ENCODE data around the gene CNOT3. TPM values are rescaled to one million over a fixed set of nuclear protein-coding genes. Genes with fewer than 3 reads are reported as not detected.
"Not testable (repeated sequence)": the region's sequence is repeated elsewhere in the genome, so short reads cannot be mapped to it uniquely, and the experiment has no call there.

The CNOT3 gene
- total RNA-seq, 2 experiments from 2014 or later, result 55.1 to 58.4 TPM

- Mint-ChIP-seq H3K27ac (no peak overlapping the region), H3K9me3 (ENCODE audit: insufficient read depth) (no peaks in the 10 kb centered on the region), H3K4me3 (no peak overlapping the region), H3K27me3 (ENCODE audit: low read depth) (no peaks in the 10 kb centered on the region), H3K4me1 (ENCODE audit: low read depth) (no peaks in the 10 kb centered on the region), H3K36me3 (ENCODE audit: low read depth) (peaks cover 13% of the 10 kb centered on the region)
- CTCF ChIA-PET, result no interaction called here
- DNase-seq (no peak), ATAC-seq (no peak)
- POLR2A ChIA-PET, result no interaction called here
These were observed 41.8 kb downstream of the CNOT3 start for GRCh38 chr19:54179262-54179852.

- peak; percentile 65 for ATAC-seq
- peaks cover 13% of the 10 kb centered on the region for H3K36me3 Mint-ChIP-seq (ENCODE audit: low read depth)
- no peak for DNase-seq
- no peaks in the 10 kb centered on the region for H3K4me1 Mint-ChIP-seq (ENCODE audit: low read depth)
- H3K27me3 Mint-ChIP-seq (ENCODE audit: low read depth), result no peaks in the 10 kb centered on the region
- POLR2A ChIA-PET, result no interaction called here
- no peak overlapping the region for H3K4me3 Mint-ChIP-seq
- CTCF ChIA-PET, result no interaction called here
- H3K9me3 Mint-ChIP-seq (ENCODE audit: insufficient read depth), result no peaks in the 10 kb centered on the region
- H3K27ac Mint-ChIP-seq, result no peak overlapping the region
These were observed 42.4 kb downstream of the CNOT3 start for GRCh38 chr19:54179921-54180461.

GRCh38 chr19:54180691-54181091, 43.1 kb downstream of the CNOT3 start:
- no peak overlapping the region for H3K4me3 Mint-ChIP-seq
- CTCF ChIA-PET, result no interaction called here
- no peaks in the 10 kb centered on the region for H3K27me3 Mint-ChIP-seq (ENCODE audit: low read depth)
- DNase-seq, result no peak
- H3K4me1 Mint-ChIP-seq (ENCODE audit: low read depth), result no peaks in the 10 kb centered on the region
- peaks cover 16% of the 10 kb centered on the region for H3K36me3 Mint-ChIP-seq (ENCODE audit: low read depth)
- no peaks in the 10 kb centered on the region for H3K9me3 Mint-ChIP-seq (ENCODE audit: insufficient read depth)
- POLR2A ChIA-PET, result no interaction called here
- no peak for ATAC-seq
- no peak overlapping the region for H3K27ac Mint-ChIP-seq

- CTCF ChIA-PET; H3K27ac Mint-ChIP-seq; H3K4me3 Mint-ChIP-seq; H3K27me3 Mint-ChIP-seq (ENCODE audit: low read depth); POLR2A ChIA-PET; ATAC-seq; DNase-seq; H3K4me1 Mint-ChIP-seq (ENCODE audit: low read depth); H3K9me3 Mint-ChIP-seq (ENCODE audit: insufficient read depth): not testable (repeated sequence)
- H3K36me3 Mint-ChIP-seq (ENCODE audit: low read depth), result peaks cover 20% of the 10 kb centered on the region
These were observed 44.3 kb downstream of the CNOT3 start for GRCh38 chr19:54181894-54182293.

GRCh38 chr19:54183431-54183830, 45.9 kb downstream of the CNOT3 start:
- no peak overlapping the region for H3K4me3 Mint-ChIP-seq
- no peak overlapping the region for H3K27ac Mint-ChIP-seq
- DNase-seq (no peak), ATAC-seq (no peak)
- H3K9me3 Mint-ChIP-seq (ENCODE audit: insufficient read depth), result no peaks in the 10 kb centered on the region
- H3K36me3 Mint-ChIP-seq (ENCODE audit: low read depth), result peaks cover 22% of the 10 kb centered on the region
- ChIA-PET POLR2A (interaction anchor here (0.8 kb wide), 1 partner anchor 17 kb away, joined by 4 read pairs; no protein-coding TSS in a partner anchor), CTCF (no interaction called here)
- H3K27me3 Mint-ChIP-seq (ENCODE audit: low read depth), result no peaks in the 10 kb centered on the region
- H3K4me1 Mint-ChIP-seq (ENCODE audit: low read depth), result peaks cover 17% of the 10 kb centered on the region

- Mint-ChIP-seq H3K27me3 (ENCODE audit: low read depth) (no peaks in the 10 kb centered on the region), H3K27ac (no peak overlapping the region), H3K9me3 (ENCODE audit: insufficient read depth) (no peaks in the 10 kb centered on the region), H3K36me3 (ENCODE audit: low read depth) (peaks cover 18% of the 10 kb centered on the region), H3K4me3 (no peak overlapping the region), H3K4me1 (ENCODE audit: low read depth) (peaks cover 21% of the 10 kb centered on the region)
- no peak for ATAC-seq
- ChIA-PET CTCF (interaction anchor here (0.9 kb wide), 1 partner anchor 16 kb away, joined by 4 read pairs; no protein-coding TSS in a partner anchor), POLR2A (interaction anchor here (1.6 to 7.5 kb wide), 2 partner anchors 15 to 27 kb away, joined by 6 to 103 read pairs; partner anchors contain the start of genes LENG1 and RPS9)
- no peak for DNase-seq
These were observed 48.8 kb downstream of the CNOT3 start for GRCh38 chr19:54186351-54186750.

- ATAC-seq (no peak), DNase-seq (no peak)
- H3K9me3 Mint-ChIP-seq (ENCODE audit: insufficient read depth), result no peaks in the 10 kb centered on the region
- H3K36me3 Mint-ChIP-seq (ENCODE audit: low read depth), result peaks cover 18% of the 10 kb centered on the region
- H3K27me3 Mint-ChIP-seq (ENCODE audit: low read depth), result no peaks in the 10 kb centered on the region
- H3K4me3 Mint-ChIP-seq, result no peak overlapping the region
- H3K27ac Mint-ChIP-seq, result no peak overlapping the region
- CTCF ChIA-PET, result interaction anchor here (0.9 to 1.2 kb wide), 2 partner anchors 17 kb away, joined by 4 read pairs; no protein-coding TSS in a partner anchor
- H3K4me1 Mint-ChIP-seq (ENCODE audit: low read depth), result peaks cover 26% of the 10 kb centered on the region
- POLR2A ChIA-PET, result interaction anchor here (1.6 to 7.5 kb wide), 2 partner anchors 14 to 28 kb away, joined by 6 to 103 read pairs; partner anchors contain the start of genes LENG1 and RPS9
These were observed 49.4 kb downstream of the CNOT3 start for GRCh38 chr19:54186934-54187381.

- CTCF ChIA-PET, result interaction anchor here (1.2 to 2.8 kb wide), 10 partner anchors 11 to 202 kb away, joined by 4 to 11 read pairs (median 7); partner anchors contain the start of gene LENG1
- POLR2A ChIA-PET, result interaction anchor here (0.8 to 7.5 kb wide), 9 partner anchors 13 to 260 kb away, joined by 3 to 103 read pairs (median 4); partner anchors contain the start of genes LENG1, LENG8 and RPS9
- Mint-ChIP-seq H3K9me3 (ENCODE audit: insufficient read depth) (no peaks in the 10 kb centered on the region), H3K27ac (peak overlapping the region; percentile 98), H3K36me3 (ENCODE audit: low read depth) (peaks cover 23% of the 10 kb centered on the region), H3K4me1 (ENCODE audit: low read depth) (peaks cover 38% of the 10 kb centered on the region), H3K4me3 (peak overlapping the region; percentile 82), H3K27me3 (ENCODE audit: low read depth) (no peaks in the 10 kb centered on the region)
- DNase-seq, result peak; percentile 64
- ATAC-seq, result no peak
These were observed 50.8 kb downstream of the CNOT3 start for GRCh38 chr19:54188215-54188871.

- H3K4me1 Mint-ChIP-seq (ENCODE audit: low read depth), result peaks cover 39% of the 10 kb centered on the region
- POLR2A ChIA-PET, result interaction anchor here (0.8 to 7.5 kb wide), 12 partner anchors 8 to 260 kb away, joined by 3 to 103 read pairs (median 4); partner anchors contain the start of genes LENG1, LENG8 and RPS9
- CTCF ChIA-PET, result interaction anchor here (0.7 to 2.8 kb wide), 20 partner anchors 10 to 485 kb away, joined by 3 to 11 read pairs (median 5); partner anchors contain the start of genes CNOT3, LENG1 and TMC4
- ATAC-seq (peak; percentile 6), DNase-seq (no peak)
- H3K36me3 Mint-ChIP-seq (ENCODE audit: low read depth), result peaks cover 24% of the 10 kb centered on the region
- peak within 1 kb of the TSS; percentile 82 for H3K4me3 Mint-ChIP-seq
- H3K27ac Mint-ChIP-seq, result peak within 1 kb of the TSS; percentile 98
- H3K27me3 Mint-ChIP-seq (ENCODE audit: low read depth), result no peaks in the 10 kb centered on the region
- H3K9me3 Mint-ChIP-seq (ENCODE audit: insufficient read depth), result no peaks in the 10 kb centered on the region
These were observed 51.7 kb downstream of the CNOT3 start, which contains the start of gene MBOAT7 for GRCh38 chr19:54189145-54189734. TSS of gene MBOAT7 (minus strand) at chr19:54189580. CDS start at chr19:54188508, 1,072 bp downstream.

- ChIA-PET CTCF (interaction anchor here (0.7 to 2.8 kb wide), 27 partner anchors 9 to 485 kb away, joined by 3 to 11 read pairs (median 4); partner anchors contain the start of genes CNOT3, LENG1 and TMC4), POLR2A (interaction anchor here (0.8 to 7.5 kb wide), 8 partner anchors 8 to 313 kb away, joined by 3 to 103 read pairs (median 6); partner anchors contain the start of genes LENG1 and RPS9)
- peak overlapping the region; percentile 82 for H3K4me3 Mint-ChIP-seq
- peaks cover 26% of the 10 kb centered on the region for H3K36me3 Mint-ChIP-seq (ENCODE audit: low read depth)
- peak; percentile 100 for DNase-seq
- H3K4me1 Mint-ChIP-seq (ENCODE audit: low read depth), result peaks cover 39% of the 10 kb centered on the region
- ATAC-seq, result peak; percentile 63
- H3K27me3 Mint-ChIP-seq (ENCODE audit: low read depth), result no peaks in the 10 kb centered on the region
- H3K27ac Mint-ChIP-seq, result peak overlapping the region; percentile 98
- no peaks in the 10 kb centered on the region for H3K9me3 Mint-ChIP-seq (ENCODE audit: insufficient read depth)
These were observed 52.4 kb downstream of the CNOT3 start for GRCh38 chr19:54189735-54190502.

All from activated CD8-positive, alpha-beta T cell treated with anti-CD3 and anti-CD28 coated beads, Interleukin-2, amount 10 ng/mL, durations not matched to agents 7 days and 5 days (primary cell).